ENCODE data around the gene LRRC49.

GRCh38 chr15:70956201-70956995 is 63.8 kb downstream of the LRRC49 start:
- no peak for TF ChIP-seq EZH2 (IDR thresholded peaks at IDR 0.05; ENCODE audit: borderline replicate concordance, low read length)
- TF ChIP-seq, protein P1, sequence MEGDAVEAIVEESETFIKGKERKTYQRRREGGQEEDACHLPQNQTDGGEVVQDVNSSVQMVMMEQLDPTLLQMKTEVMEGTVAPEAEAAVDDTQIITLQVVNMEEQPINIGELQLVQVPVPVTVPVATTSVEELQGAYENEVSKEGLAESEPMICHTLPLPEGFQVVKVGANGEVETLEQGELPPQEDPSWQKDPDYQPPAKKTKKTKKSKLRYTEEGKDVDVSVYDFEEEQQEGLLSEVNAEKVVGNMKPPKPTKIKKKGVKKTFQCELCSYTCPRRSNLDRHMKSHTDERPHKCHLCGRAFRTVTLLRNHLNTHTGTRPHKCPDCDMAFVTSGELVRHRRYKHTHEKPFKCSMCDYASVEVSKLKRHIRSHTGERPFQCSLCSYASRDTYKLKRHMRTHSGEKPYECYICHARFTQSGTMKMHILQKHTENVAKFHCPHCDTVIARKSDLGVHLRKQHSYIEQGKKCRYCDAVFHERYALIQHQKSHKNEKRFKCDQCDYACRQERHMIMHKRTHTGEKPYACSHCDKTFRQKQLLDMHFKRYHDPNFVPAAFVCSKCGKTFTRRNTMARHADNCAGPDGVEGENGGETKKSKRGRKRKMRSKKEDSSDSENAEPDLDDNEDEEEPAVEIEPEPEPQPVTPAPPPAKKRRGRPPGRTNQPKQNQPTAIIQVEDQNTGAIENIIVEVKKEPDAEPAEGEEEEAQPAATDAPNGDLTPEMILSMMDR (IDR thresholded peaks at IDR 0.05; ENCODE audit: low read length) = no peak

Data from OCI-LY1 (cell line).